HCT116 (cell line): ENCODE data around the gene HASPIN.

Experiments used
- CEBPB ChIP-seq: IDR thresholded peaks from 2 replicates; pipeline ENCODE4 v1.6.1; 2012; ENCODE audit warnings: low read depth
- CTCF ChIP-seq, 3 experiments: fragments of 200-600 bp in 1 of 3; sonication (generic) in 1 of 3; IDR thresholded peaks in 2 of 3; conservative IDR thresholded peaks in 1 of 3; 2 replicates each; pipeline ENCODE4 v1.5.1; 2012 to 2017; ENCODE audit warnings: low read depth in 2 of 3, low read length in 2 of 3, antibody characterized with exemption in 1 of 3, borderline replicate concordance in 1 of 3, control low read depth in 1 of 3, mild to moderate bottlenecking in 1 of 3, mixed read lengths in 1 of 3, mixed run types in 1 of 3, moderate library complexity in 1 of 3; ENCODE audit not compliant: insufficient read depth in 1 of 3
- EZH2 ChIP-seq: fragments of 200-600 bp; sonication (generic); IDR thresholded peaks from 2 replicates; pipeline ENCODE4 v1.6.1; 2017; ENCODE audit warnings: antibody characterized with exemption, mixed run types
- EZH2phosphoT487 ChIP-seq: fragments of 200-600 bp; IDR thresholded peaks from 2 replicates; pipeline ENCODE4 v1.6.1; 2018; ENCODE audit warnings: antibody characterized with exemption, borderline replicate concordance
- FOSL1 ChIP-seq: IDR thresholded peaks from 2 replicates; pipeline ENCODE4 v1.6.1; 2012; ENCODE audit warnings: low read depth
- JUND ChIP-seq: IDR thresholded peaks from 2 replicates; pipeline ENCODE4 v1.6.1; 2012
- MAX ChIP-seq: IDR thresholded peaks from 2 replicates; pipeline ENCODE4 v1.6.1; 2012
- POLR2A ChIP-seq: IDR thresholded peaks from 2 replicates; pipeline ENCODE4 v1.7.0; 2011; ENCODE audit warnings: borderline replicate concordance; ENCODE audit not compliant: insufficient read depth, insufficient read length; ENCODE audit errors: extremely low read depth
- RAD21 ChIP-seq: IDR thresholded peaks from 2 replicates; pipeline ENCODE4 v1.6.1; 2012; ENCODE audit warnings: low read depth, mild to moderate bottlenecking
- SP1 ChIP-seq: IDR thresholded peaks from 2 replicates; pipeline ENCODE4 v1.6.1; 2012; ENCODE audit warnings: low read depth
- SRF ChIP-seq: IDR thresholded peaks from 2 replicates; pipeline ENCODE4 v1.6.1; 2012; ENCODE audit warnings: low read depth
- YY1 ChIP-seq: IDR thresholded peaks from 2 replicates; pipeline ENCODE4 v1.6.1; 2011; ENCODE audit warnings: low read length, low read depth, moderate library complexity, mild to moderate bottlenecking; ENCODE audit not compliant: insufficient replicate concordance; ENCODE audit errors: extremely low read depth
- ZFX ChIP-seq: fragments of 450-650 bp; IDR thresholded peaks from 2 replicates; pipeline ENCODE4 v1.6.1; 2017
- ZNF274 ChIP-seq: fragments of 200-500 bp; sonication (Bioruptor generic); IDR thresholded peaks from 2 replicates; pipeline ENCODE4 v1.6.1; 2014; ENCODE audit warnings: mild to moderate bottlenecking, low read depth, low read length, inconsistent platforms

- TF ChIP-seq FOSL1 (no peak), EZH2 (no peak), CTCF (IDR thresholded peaks at IDR 0.05 in 2 of 3, conservative IDR thresholded peaks at IDR 0.05 in 1 of 3; ENCODE audit: borderline replicate concordance in 1 of 3, insufficient read depth in 1 of 3, low read depth in 2 of 3, low read length in 2 of 3) (no peak), EZH2phosphoT487 (no peak), JUND (no peak), MAX (no peak), SP1 (no peak), RAD21 (no peak), YY1 (no peak), ZNF274 (no peak), ZFX (no peak), POLR2A (no peak), SRF (no peak), CEBPB (no peak)
These were observed 16.9 kb downstream of the HASPIN start for GRCh38 chr17:3740611-3741073.
